Loucy (cell line): ENCODE data around the gene AFF2.

Experiments used
- H2AFZ ChIP-seq: fragments of 200-600 bp; sonication (generic); 2 replicates; pipeline ENCODE4 v1.6.0; 2016; ENCODE audit warnings: antibody characterized with exemption, mild to moderate bottlenecking, low read length, moderate library complexity
- H3F3A ChIP-seq: fragments of 200-600 bp; 2 replicates; pipeline ENCODE4 v1.6.0; 2016; ENCODE audit warnings: antibody characterized with exemption, low read depth, mild to moderate bottlenecking
- H3K27me3 ChIP-seq: fragments of 200-600 bp; sonication (generic); 2 replicates; pipeline ENCODE4 v1.6.1; 2014; ENCODE audit warnings: low read length, mild to moderate bottlenecking; ENCODE audit not compliant: insufficient read depth, poor library complexity, severe bottlenecking
- H3K36me3 ChIP-seq: fragments of 200-600 bp; sonication (generic); 2 replicates; pipeline ENCODE4 v1.6.1; 2016; ENCODE audit warnings: low read length; ENCODE audit not compliant: insufficient read depth
- H3K4me1 ChIP-seq: fragments of 200-600 bp; sonication (generic); 2 replicates; pipeline ENCODE4 v1.5.1; 2014; ENCODE audit warnings: low read length, mild to moderate bottlenecking; ENCODE audit not compliant: insufficient read depth, poor library complexity, severe bottlenecking
- H3K4me2 ChIP-seq: fragments of 200-600 bp; sonication (generic); 2 replicates; pipeline ENCODE4 v1.6.0; 2014; ENCODE audit warnings: antibody characterized with exemption, low read length, low read depth, mild to moderate bottlenecking; ENCODE audit not compliant: poor library complexity, severe bottlenecking
- H3K4me3 ChIP-seq: fragments of 200-600 bp; sonication (generic); 2 replicates; pipeline ENCODE4 v1.5.1; 2014; ENCODE audit warnings: low read length, mild to moderate bottlenecking, mixed read lengths; ENCODE audit not compliant: poor library complexity, severe bottlenecking
- H3K79me2 ChIP-seq: fragments of 200-600 bp; sonication (generic); 2 replicates; pipeline ENCODE4 v1.6.1; 2014; ENCODE audit warnings: low read length; ENCODE audit not compliant: insufficient read depth
- H3K9ac ChIP-seq: fragments of 200-600 bp; sonication (generic); 2 replicates; pipeline ENCODE4 v1.6.0; 2014; ENCODE audit warnings: mild to moderate bottlenecking, low read depth, low read length, moderate library complexity; ENCODE audit not compliant: poor library complexity, severe bottlenecking
- H3K9me2 ChIP-seq: fragments of 200-600 bp; sonication (generic); replicated peaks from 2 replicates; pipeline ENCODE4 v1.6.1; 2016; ENCODE audit warnings: low read depth, low read length, mixed read lengths
- H3K9me3 ChIP-seq: fragments of 200-600 bp; sonication (generic); 2 replicates; pipeline ENCODE4 v1.6.1; 2014; ENCODE audit warnings: mild to moderate bottlenecking, antibody characterized with exemption, low read length, low read depth; ENCODE audit not compliant: insufficient read depth
- H4K20me1 ChIP-seq: fragments of 200-600 bp; sonication (generic); 2 replicates; pipeline ENCODE4 v1.6.0; 2014; ENCODE audit warnings: antibody characterized with exemption, low read length, mild to moderate bottlenecking; ENCODE audit not compliant: insufficient read depth, poor library complexity, severe bottlenecking
- CTCF ChIP-seq: fragments of 200-600 bp; sonication (generic); conservative IDR thresholded peaks from 2 replicates; pipeline ENCODE4 v1.5.1; 2014; ENCODE audit warnings: mild to moderate bottlenecking, antibody characterized with exemption, low read length
- EZH2phosphoT487 ChIP-seq: fragments of 200-600 bp; IDR thresholded peaks from 2 replicates; pipeline ENCODE4 v1.6.1; 2018; ENCODE audit warnings: antibody characterized with exemption, mild to moderate bottlenecking, moderate library complexity, borderline replicate concordance

The AFF2 gene

GRCh38 chrX:149032449-149032848 lies 532.0 kb downstream of the AFF2 start:
- no peaks in the 10 kb centered on the region for H3K27me3 ChIP-seq
- no peaks in the 10 kb centered on the region for H3K4me1 ChIP-seq

GRCh38 chrX:149036086-149036485 lies 535.7 kb downstream of the AFF2 start:
- no peak overlapping the region for H2AFZ ChIP-seq
- no peaks in the 10 kb centered on the region for H3K79me2 ChIP-seq
- H3K27me3 ChIP-seq: no peaks in the 10 kb centered on the region
- H3K9me3 ChIP-seq: no peaks in the 10 kb centered on the region
- H3K9me2 ChIP-seq: no peaks in the 10 kb centered on the region
- H3K4me1 ChIP-seq: no peaks in the 10 kb centered on the region
- no peaks in the 10 kb centered on the region for H3K36me3 ChIP-seq
- H3K4me3 ChIP-seq: no peak overlapping the region
- TF ChIP-seq EZH2phosphoT487: no peak
- no peak overlapping the region for H3K9ac ChIP-seq
- H4K20me1 ChIP-seq: no peaks in the 10 kb centered on the region
- H3K4me2 ChIP-seq: no peak overlapping the region
- H3F3A ChIP-seq: no peaks in the 10 kb centered on the region

More at GRCh38 chrX:149032449-149032848, 532.0 kb downstream of the AFF2 start:
- H3K79me2 ChIP-seq: no peaks in the 10 kb centered on the region
- no peaks in the 10 kb centered on the region for H3K36me3 ChIP-seq
- no peaks in the 10 kb centered on the region for H3K9me3 ChIP-seq
- H3K9ac ChIP-seq: no peak overlapping the region
- TF ChIP-seq CTCF (no peak), EZH2phosphoT487 (no peak)
- no peaks in the 10 kb centered on the region for H3K9me2 ChIP-seq
- H2AFZ ChIP-seq: no peak overlapping the region
- no peaks in the 10 kb centered on the region for H3F3A ChIP-seq
- no peaks in the 10 kb centered on the region for H4K20me1 ChIP-seq
- H3K4me3 ChIP-seq: no peak overlapping the region
- no peak overlapping the region for H3K4me2 ChIP-seq

GRCh38 chrX:149037281-149037870 lies 537.0 kb downstream of the AFF2 start:
- H2AFZ ChIP-seq: no peak overlapping the region
- H3F3A ChIP-seq: no peaks in the 10 kb centered on the region
- H3K4me1 ChIP-seq: no peaks in the 10 kb centered on the region
- no peak overlapping the region for H3K9ac ChIP-seq
- H3K9me3 ChIP-seq: no peaks in the 10 kb centered on the region
- no peak for TF ChIP-seq CTCF
- TF ChIP-seq EZH2phosphoT487: no peak
- H3K4me2 ChIP-seq: no peak overlapping the region
- H4K20me1 ChIP-seq: no peaks in the 10 kb centered on the region
- no peaks in the 10 kb centered on the region for H3K79me2 ChIP-seq
- no peaks in the 10 kb centered on the region for H3K9me2 ChIP-seq
- no peak overlapping the region for H3K4me3 ChIP-seq
- H3K36me3 ChIP-seq: no peaks in the 10 kb centered on the region
- no peaks in the 10 kb centered on the region for H3K27me3 ChIP-seq

- Histone ChIP-seq H3K4me2 (no peak overlapping the region), H3K9ac (no peak overlapping the region), H3K4me3 (no peak overlapping the region), H4K20me1 (no peaks in the 10 kb centered on the region), H3K36me3 (no peaks in the 10 kb centered on the region), H3K79me2 (no peaks in the 10 kb centered on the region), H3K4me1 (no peaks in the 10 kb centered on the region), H3K9me3 (no peaks in the 10 kb centered on the region), H3F3A (no peaks in the 10 kb centered on the region), H3K27me3 (no peaks in the 10 kb centered on the region), H3K9me2 (no peaks in the 10 kb centered on the region), H2AFZ (no peak overlapping the region)
- TF ChIP-seq CTCF (no peak), EZH2phosphoT487 (no peak)
Measured at GRCh38 chrX:149039057-149039456, 538.6 kb downstream of the AFF2 start.
